Measurements from ENCODE around the gene TMEM109.

TMEM109 gene

DNA sequence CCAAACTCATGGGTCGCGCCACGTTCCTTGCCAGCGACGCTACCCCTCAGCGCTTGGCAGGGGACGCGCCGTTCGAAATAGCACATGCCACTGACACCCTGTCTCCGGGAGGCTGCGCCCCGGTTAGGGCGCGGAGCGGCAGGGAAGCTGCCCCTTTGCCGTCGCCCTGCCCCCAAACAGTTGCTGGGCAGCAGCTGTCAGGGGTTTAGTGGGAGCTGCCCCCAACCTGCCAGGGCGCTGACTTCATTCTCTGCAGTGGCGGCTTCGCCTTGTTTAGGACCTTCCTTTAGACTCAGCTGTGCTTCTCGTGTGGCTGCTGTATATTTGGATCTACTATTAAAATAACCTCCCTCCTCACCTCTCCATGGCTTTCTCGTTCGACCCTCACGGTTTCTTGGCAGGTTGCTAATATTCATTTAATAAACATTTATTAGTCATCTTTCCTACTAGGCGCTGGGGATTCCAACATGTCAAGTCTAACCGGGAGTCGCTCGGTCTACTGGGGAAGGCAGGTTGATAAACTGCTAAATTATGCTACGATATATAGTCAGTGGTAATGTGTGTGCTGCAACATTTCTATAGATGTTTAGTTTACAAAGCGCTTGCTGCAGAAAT, 782 bp downstream of the TMEM109 start:
- peak overlapping the region; percentile 86 for H3K27ac ChIP-seq (ENCODE audit: low read length)
- peaks cover 74% of the 10 kb centered on the region for H3K4me1 ChIP-seq (ENCODE audit: low read length)
- H2AFZ ChIP-seq (ENCODE audit: low read depth, low read length) = no peak overlapping the region
- peak overlapping the region; percentile 84 for H3K4me3 ChIP-seq (ENCODE audit: low read length)
- H3K9ac ChIP-seq (ENCODE audit: low read length) = peak overlapping the region; percentile 91
- TF ChIP-seq, protein P1, sequence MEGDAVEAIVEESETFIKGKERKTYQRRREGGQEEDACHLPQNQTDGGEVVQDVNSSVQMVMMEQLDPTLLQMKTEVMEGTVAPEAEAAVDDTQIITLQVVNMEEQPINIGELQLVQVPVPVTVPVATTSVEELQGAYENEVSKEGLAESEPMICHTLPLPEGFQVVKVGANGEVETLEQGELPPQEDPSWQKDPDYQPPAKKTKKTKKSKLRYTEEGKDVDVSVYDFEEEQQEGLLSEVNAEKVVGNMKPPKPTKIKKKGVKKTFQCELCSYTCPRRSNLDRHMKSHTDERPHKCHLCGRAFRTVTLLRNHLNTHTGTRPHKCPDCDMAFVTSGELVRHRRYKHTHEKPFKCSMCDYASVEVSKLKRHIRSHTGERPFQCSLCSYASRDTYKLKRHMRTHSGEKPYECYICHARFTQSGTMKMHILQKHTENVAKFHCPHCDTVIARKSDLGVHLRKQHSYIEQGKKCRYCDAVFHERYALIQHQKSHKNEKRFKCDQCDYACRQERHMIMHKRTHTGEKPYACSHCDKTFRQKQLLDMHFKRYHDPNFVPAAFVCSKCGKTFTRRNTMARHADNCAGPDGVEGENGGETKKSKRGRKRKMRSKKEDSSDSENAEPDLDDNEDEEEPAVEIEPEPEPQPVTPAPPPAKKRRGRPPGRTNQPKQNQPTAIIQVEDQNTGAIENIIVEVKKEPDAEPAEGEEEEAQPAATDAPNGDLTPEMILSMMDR (IDR thresholded peaks at IDR 0.05; ENCODE audit: low read depth, low read length) = no peak
- no peak for TF ChIP-seq EZH2phosphoT487 (IDR thresholded peaks at IDR 0.05; ENCODE audit: low read depth)
- no peaks in the 10 kb centered on the region for H3K9me3 ChIP-seq (ENCODE audit: insufficient read depth, low read length)
- H3K4me2 ChIP-seq (ENCODE audit: low read length) = peak overlapping the region; percentile 98
- no peaks in the 10 kb centered on the region for H3K27me3 ChIP-seq (ENCODE audit: low read depth, low read length)
- peaks cover 33% of the 10 kb centered on the region for H3K36me3 ChIP-seq (replicated peaks; ENCODE audit: low read depth, low read length)
- peaks cover 59% of the 10 kb centered on the region for H3K79me2 ChIP-seq (ENCODE audit: low read length)
- peaks cover 40% of the 10 kb centered on the region for H4K20me1 ChIP-seq (ENCODE audit: insufficient read depth, low read length)

DNA sequence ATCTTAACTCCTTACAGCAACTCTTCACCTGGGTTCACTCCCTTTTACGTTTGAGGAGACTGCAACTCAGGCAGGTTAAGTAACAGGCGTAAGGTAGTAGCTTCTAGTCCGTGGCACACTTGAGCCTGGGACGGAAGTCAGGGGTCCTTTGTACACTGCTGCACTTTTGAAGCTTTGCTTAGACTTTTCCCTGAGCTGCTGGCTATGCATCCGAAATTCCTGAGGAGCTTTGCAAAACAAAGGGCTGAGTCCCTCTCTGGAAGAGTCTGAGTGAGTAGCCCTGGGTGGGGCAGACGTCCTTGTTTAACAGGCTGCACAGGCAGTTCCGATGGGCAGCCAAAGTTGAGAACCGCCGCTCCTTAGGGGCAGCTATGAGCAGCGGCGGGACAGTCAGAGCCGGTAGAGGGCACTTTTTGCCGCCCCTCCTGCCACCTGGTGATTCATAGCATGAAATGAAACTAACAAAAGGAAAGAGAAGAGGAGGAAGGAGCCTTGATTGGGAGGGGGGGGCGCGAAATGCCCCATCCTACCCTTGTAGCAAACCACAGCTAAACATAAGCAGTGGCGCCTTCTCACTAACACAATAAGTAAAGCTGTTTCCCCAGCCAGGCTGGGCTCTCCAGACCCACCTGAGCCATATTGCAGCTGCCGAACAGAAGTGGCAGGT, 1.4 kb downstream of the TMEM109 start:
- Histone ChIP-seq H3K36me3 (replicated peaks; ENCODE audit: low read depth, low read length) (peaks cover 39% of the 10 kb centered on the region), H3K27ac (ENCODE audit: low read length) (peak overlapping the region; percentile 86), H2AFZ (ENCODE audit: low read depth, low read length) (no peak overlapping the region), H3K27me3 (ENCODE audit: low read depth, low read length) (no peaks in the 10 kb centered on the region), H3K4me3 (ENCODE audit: low read length) (peak overlapping the region; percentile 84), H3K9me3 (ENCODE audit: insufficient read depth, low read length) (no peaks in the 10 kb centered on the region), H3K79me2 (ENCODE audit: low read length) (peaks cover 62% of the 10 kb centered on the region), H3K4me1 (ENCODE audit: low read length) (peaks cover 72% of the 10 kb centered on the region), H3K4me2 (ENCODE audit: low read length) (peak overlapping the region; percentile 98), H4K20me1 (ENCODE audit: insufficient read depth, low read length) (peaks cover 43% of the 10 kb centered on the region), H3K9ac (ENCODE audit: low read length) (peak overlapping the region; percentile 91)
- TF ChIP-seq EZH2phosphoT487 (IDR thresholded peaks at IDR 0.05; ENCODE audit: low read depth) = no peak
- TF ChIP-seq, protein P1 (IDR thresholded peaks at IDR 0.05; ENCODE audit: low read depth, low read length) = peak; percentile 85

DNA sequence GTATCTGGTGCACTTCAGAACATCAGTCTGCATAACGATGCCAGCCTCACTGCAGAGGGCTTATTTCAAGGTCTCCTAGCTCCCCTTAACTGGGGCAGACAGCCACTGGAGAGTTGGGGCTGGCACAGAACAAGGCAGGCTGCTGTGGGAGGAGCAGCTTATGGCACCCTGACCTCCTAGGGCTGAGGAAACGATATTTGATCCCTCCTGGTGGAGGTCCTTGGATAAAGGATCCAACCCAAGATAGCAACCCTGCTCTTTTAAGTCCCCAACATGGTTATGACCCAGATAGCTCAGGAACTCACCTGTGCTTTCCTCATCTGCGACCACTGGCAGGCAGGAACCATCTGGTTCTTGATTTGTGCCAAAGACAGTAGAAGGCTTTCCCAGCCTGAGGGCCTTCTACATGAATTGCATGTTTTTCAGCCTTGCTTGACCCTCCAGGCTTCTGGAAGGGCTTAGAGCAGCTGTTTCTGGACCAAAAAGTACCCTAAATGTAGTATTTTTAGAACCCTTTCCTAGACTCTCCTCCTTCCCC, 2.8 kb downstream of the TMEM109 start:
- no peak overlapping the region for H3K4me3 ChIP-seq (ENCODE audit: low read length)
- H4K20me1 ChIP-seq (ENCODE audit: insufficient read depth, low read length) = peaks cover 43% of the 10 kb centered on the region
- H3K9me3 ChIP-seq (ENCODE audit: insufficient read depth, low read length) = no peaks in the 10 kb centered on the region
- H3K4me1 ChIP-seq (ENCODE audit: low read length) = peaks cover 58% of the 10 kb centered on the region
- peak overlapping the region; percentile 73; the same call in 1 of the 2 replicates for H3K9ac ChIP-seq (ENCODE audit: low read length)
- no peak overlapping the region for H2AFZ ChIP-seq (ENCODE audit: low read depth, low read length)
- peak overlapping the region; percentile 98 for H3K4me2 ChIP-seq (ENCODE audit: low read length)
- peaks cover 62% of the 10 kb centered on the region for H3K79me2 ChIP-seq (ENCODE audit: low read length)
- H3K27ac ChIP-seq (ENCODE audit: low read length) = no peak overlapping the region
- peaks cover 52% of the 10 kb centered on the region for H3K36me3 ChIP-seq (replicated peaks; ENCODE audit: low read depth, low read length)
- H3K27me3 ChIP-seq (ENCODE audit: low read depth, low read length) = no peaks in the 10 kb centered on the region
- no peak for TF ChIP-seq EZH2phosphoT487 (IDR thresholded peaks at IDR 0.05; ENCODE audit: low read depth)
- TF ChIP-seq, protein P1 (IDR thresholded peaks at IDR 0.05; ENCODE audit: low read depth, low read length) = no peak

DNA sequence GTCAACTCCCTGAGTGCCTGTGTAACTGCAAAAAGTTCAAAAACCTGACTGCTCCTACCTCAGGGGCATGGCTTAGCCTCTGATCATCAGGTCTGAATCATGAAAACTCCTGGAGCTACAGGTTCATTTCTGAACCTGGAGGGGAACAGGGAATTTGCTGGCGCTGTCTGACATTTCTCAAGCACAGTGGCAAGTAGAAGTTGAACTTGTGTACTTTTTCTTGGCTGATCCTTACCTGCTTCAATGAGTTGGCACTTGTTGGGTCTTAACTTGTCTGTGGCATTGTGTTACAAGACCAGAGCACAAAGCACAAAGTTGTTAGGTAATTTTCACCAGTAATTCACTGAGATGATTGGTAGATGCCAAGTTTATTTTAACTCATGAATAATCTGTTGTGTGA, 3.3 kb downstream of the TMEM109 start:
- Histone ChIP-seq H3K27ac (ENCODE audit: low read length) (no peak overlapping the region), H3K4me1 (ENCODE audit: low read length) (peaks cover 53% of the 10 kb centered on the region), H3K79me2 (ENCODE audit: low read length) (peaks cover 62% of the 10 kb centered on the region), H3K9me3 (ENCODE audit: insufficient read depth, low read length) (no peaks in the 10 kb centered on the region), H3K4me3 (ENCODE audit: low read length) (no peak overlapping the region), H3K4me2 (ENCODE audit: low read length) (no peak overlapping the region), H3K9ac (ENCODE audit: low read length) (no peak overlapping the region), H2AFZ (ENCODE audit: low read depth, low read length) (no peak overlapping the region), H4K20me1 (ENCODE audit: insufficient read depth, low read length) (peaks cover 43% of the 10 kb centered on the region), H3K36me3 (replicated peaks; ENCODE audit: low read depth, low read length) (peaks cover 54% of the 10 kb centered on the region), H3K27me3 (ENCODE audit: low read depth, low read length) (no peaks in the 10 kb centered on the region)
- TF ChIP-seq, protein P1 (IDR thresholded peaks at IDR 0.05; ENCODE audit: low read depth, low read length) = no peak
- TF ChIP-seq EZH2phosphoT487 (IDR thresholded peaks at IDR 0.05; ENCODE audit: low read depth) = no peak

Measured in OCI-LY3 (cell line).